Activated T-helper 2 cell treated with anti-CD3 and anti-CD28 coated beads, Interferon-gamma antibody, Interleukin-2, Interleukin-4, amounts not matched to agents 10 μg/mL and 5 μg/mL and 100 μg/mL, durations not matched to agents 14 hours and 24 hours and 36 hours (primary cell): ENCODE data around the gene ARID3A. TPM values are rescaled to one million over a fixed set of nuclear protein-coding genes. Genes with fewer than 3 reads are reported as not detected.

Experiments used
- DNase-seq: peaks from one replicate; pipeline ENCODE4 v3.0.0; 2021; ENCODE audit warnings: low spot score
- H3K27ac Mint-ChIP-seq: one replicate; pipeline ENCODE4 v1.8.0; 2021; ENCODE audit warnings: mixed read lengths
- H3K27me3 Mint-ChIP-seq: one replicate; pipeline ENCODE4 v1.8.0; 2021; ENCODE audit warnings: low read depth, mixed read lengths
- H3K36me3 Mint-ChIP-seq: one replicate; pipeline ENCODE4 v1.8.0; 2021; ENCODE audit warnings: low read depth, mixed read lengths
- H3K4me1 Mint-ChIP-seq: one replicate; pipeline ENCODE4 v1.8.0; 2021; ENCODE audit warnings: low read depth, mixed read lengths
- H3K4me3 Mint-ChIP-seq: one replicate; pipeline ENCODE4 v1.8.0; 2021; ENCODE audit warnings: low read depth, mild to moderate bottlenecking, moderate library complexity, mixed read lengths
- H3K9me3 Mint-ChIP-seq: one replicate; pipeline ENCODE4 v1.8.0; 2021; ENCODE audit warnings: mixed read lengths
- intact Hi-C: fragments of 100-400 bp; cut with micrococcal nuclease; formaldehyde crosslinking; loops from one replicate; pipeline ENCODE4 v1.15.1; 2023
- total RNA-seq: library from RNA; stranded (reverse); gene quantifications from 2 replicates; pipeline ENCODE4 v1.2.3, GENCODE V29; 2022

Gene ARID3A
- total RNA-seq, 1 donor from 2014 or later, result 42.0 TPM

DNA sequence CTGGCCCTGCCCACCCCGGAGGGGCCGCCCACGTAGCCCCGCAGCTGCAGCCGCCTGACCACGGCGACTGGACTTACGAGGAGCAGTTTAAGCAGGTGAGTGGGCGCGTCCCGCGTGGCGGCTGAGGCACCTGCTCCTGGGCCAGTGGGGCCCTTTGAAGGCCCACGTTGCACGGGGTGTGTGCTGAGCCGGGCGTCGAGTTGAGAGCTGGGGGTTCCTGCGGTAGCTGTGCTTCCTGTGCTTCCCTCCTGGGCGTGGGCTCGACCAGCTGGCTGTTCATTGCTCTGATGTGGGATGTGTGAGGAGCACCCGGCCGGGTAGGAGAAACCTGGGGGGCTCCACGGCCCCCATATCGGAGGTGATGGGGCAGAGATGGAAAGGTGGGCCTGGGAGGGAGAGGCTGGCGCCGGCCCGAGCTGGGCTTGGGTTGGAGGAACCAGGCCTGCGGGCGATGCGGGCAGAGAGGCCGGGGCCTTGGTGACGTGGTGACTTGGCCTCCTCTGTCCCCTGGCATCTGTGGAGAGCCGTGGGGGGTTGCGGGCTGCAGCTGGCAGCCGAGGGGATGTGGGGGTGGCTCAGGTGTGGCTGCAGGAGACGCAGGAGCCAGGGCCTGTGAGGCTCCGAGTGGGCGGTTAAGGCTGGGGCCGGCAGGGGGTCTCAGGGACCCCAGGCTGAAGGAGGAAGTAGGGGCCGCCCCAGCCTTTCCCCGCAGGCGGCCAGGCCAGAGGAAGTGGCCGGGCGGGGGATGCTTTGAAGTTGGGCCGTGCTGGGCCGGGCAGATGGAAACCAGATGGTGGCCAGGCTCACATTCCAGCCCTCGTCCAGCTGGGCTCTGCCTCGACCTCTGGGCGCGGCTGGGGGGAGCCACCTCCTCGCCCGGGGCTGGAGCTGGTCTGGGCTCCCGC, 7.1 kb downstream of the ARID3A start:
- Mint-ChIP-seq H3K27me3 (no peaks in the 10 kb centered on the region), H3K4me1 (peaks cover 5% of the 10 kb centered on the region), H3K9me3 (no peaks in the 10 kb centered on the region), H3K27ac (no peak overlapping the region), H3K36me3 (peaks cover 23% of the 10 kb centered on the region), H3K4me3 (peak overlapping the region; percentile 51)
- intact Hi-C loops, result no loop called here
- DNase-seq, result no peak

DNA sequence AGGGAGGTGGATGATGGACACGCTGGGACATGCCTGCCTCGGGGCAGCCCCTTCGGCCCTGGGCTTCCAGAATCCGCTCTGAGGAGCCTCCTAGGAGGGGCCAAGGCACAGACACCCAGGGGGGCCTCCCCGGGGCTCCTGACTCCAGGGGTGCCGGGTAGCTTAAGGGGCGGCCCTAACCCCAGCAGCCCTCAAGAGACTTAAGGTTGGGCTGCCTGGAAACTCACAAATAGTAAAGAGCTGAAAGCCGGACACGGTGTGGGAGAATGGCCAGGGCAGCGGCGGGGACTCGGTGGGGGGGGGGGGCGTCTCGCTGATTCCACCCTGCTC, 7.7 kb downstream of the ARID3A start:
- no peak overlapping the region for H3K27ac Mint-ChIP-seq
- no peak for DNase-seq
- no peaks in the 10 kb centered on the region for H3K27me3 Mint-ChIP-seq
- H3K4me1 Mint-ChIP-seq, result peaks cover 5% of the 10 kb centered on the region
- H3K36me3 Mint-ChIP-seq, result peaks cover 26% of the 10 kb centered on the region
- H3K9me3 Mint-ChIP-seq, result no peaks in the 10 kb centered on the region
- intact Hi-C loops, result no loop called here
- H3K4me3 Mint-ChIP-seq, result no peak overlapping the region

DNA sequence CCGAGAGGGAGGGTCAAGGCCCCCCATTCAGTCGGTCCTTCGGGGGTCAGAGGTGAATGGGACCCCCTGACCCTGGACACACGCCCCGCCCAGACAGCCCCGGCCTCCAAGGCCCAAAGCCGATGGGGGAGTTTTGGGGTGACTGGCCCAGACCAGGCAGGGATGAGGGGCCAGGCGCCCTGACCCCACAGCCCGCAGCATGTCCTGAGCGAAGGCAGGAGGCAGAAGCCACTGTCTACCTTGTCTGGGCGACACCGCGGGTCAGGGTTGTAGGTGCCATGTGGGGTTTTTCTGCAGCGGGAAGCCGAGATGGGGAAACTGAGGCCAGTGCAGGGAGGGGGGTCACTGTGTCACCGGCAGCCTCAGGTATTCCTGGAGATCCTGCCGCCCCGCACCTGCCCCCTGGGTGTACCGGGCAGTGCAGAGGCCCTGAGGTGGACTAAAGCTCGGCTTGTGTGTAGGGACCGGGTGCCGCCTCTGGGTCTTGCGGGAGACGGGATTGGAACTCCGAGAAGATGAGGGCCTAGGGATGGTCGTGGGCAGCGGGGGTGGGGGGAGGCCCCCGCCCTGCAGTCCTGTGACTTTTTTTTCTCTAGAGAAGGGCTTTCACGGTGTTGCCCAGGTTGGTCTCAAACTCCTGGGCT, 8.5 kb downstream of the ARID3A start:
- Mint-ChIP-seq H3K36me3 (peaks cover 28% of the 10 kb centered on the region), H3K4me1 (peaks cover 5% of the 10 kb centered on the region), H3K4me3 (no peak overlapping the region), H3K27me3 (no peaks in the 10 kb centered on the region), H3K9me3 (no peaks in the 10 kb centered on the region), H3K27ac (no peak overlapping the region)
- intact Hi-C loops, result no loop called here
- no peak for DNase-seq

DNA sequence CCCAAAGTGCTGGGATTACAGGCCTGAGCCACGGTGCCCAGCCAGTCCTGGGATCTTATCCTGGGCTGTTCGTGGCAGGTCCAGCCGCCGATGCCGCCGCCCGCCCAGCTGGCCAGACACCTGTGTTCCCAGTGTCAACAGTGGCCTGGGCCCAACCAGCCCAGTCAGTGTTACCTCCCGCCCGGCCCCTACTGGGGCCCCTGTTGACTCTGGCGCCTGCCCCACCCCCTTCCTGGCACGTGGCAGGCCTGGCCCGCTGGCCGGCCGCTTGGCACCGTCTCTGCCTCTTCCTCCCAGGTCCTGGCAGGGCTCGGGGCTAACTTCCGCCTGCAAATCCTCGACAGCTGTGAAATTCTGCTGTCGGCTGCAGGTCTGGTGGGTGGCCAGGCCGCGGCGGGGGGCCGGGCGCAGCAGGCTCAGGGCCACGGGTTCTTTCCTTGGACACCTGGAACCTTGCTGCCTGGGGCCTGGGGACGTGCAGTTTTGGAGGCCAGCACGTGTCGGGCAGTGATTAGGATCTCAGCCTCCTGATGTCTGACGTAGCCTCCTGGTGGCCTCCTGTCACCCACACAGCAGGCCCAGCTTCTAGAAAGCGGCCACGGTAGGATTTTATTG, 9.1 kb downstream of the ARID3A start:
- H3K36me3 Mint-ChIP-seq, result peaks cover 34% of the 10 kb centered on the region
- no peaks in the 10 kb centered on the region for H3K9me3 Mint-ChIP-seq
- H3K27me3 Mint-ChIP-seq, result no peaks in the 10 kb centered on the region
- no peak overlapping the region for H3K4me3 Mint-ChIP-seq
- no peak overlapping the region for H3K27ac Mint-ChIP-seq
- H3K4me1 Mint-ChIP-seq, result peaks cover 6% of the 10 kb centered on the region
- DNase-seq, result no peak
- intact Hi-C loops, result no loop called here

DNA sequence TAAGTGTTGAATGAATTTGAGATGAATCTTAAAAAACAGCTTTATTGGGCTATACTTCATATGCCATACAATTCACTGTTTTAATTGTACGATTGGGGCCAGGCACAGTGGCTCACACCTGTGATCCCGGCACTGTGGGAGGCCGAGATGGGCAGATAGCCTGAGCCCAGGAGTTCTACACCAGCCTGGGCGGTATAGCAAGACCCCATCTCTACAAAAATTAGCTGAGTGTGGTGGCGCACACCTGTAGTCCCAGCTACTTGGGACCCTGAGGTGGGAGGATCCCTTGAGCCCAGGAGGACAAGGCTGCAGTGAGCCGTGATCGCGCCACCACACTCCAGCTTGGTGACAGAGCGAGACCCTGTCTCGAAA, 10.3 kb downstream of the ARID3A start:
- Mint-ChIP-seq H3K4me1 (peaks cover 11% of the 10 kb centered on the region), H3K9me3 (no peaks in the 10 kb centered on the region), H3K4me3 (no peak overlapping the region), H3K36me3 (peaks cover 33% of the 10 kb centered on the region), H3K27ac (no peak overlapping the region), H3K27me3 (peaks cover 3% of the 10 kb centered on the region)
- DNase-seq, result no peak
- intact Hi-C loops, result no loop called here

DNA sequence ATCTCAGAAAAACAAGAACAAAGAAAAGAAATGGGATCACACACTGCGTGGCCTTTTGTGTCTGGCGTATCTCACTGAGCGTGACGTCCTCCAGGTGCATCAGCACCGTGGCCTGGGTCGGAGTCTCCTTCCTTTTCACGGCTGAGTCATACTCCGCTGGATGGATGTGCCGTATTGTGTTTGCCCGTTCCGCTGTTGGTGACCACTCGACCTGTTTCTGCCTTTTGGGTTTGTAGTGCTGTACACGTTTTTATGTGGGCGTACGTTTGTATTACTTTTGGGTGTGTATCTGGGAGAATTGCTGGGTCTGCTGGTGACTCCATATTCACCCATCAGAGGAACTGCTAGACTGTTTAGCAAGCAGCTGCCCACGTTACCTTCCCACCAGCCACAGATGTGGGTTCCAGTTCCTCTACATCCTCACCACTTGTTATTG, 11.4 kb downstream of the ARID3A start:
- Mint-ChIP-seq H3K27ac (no peak overlapping the region), H3K27me3 (peaks cover 3% of the 10 kb centered on the region), H3K9me3 (no peaks in the 10 kb centered on the region), H3K36me3 (peaks cover 35% of the 10 kb centered on the region), H3K4me3 (no peak overlapping the region), H3K4me1 (peaks cover 15% of the 10 kb centered on the region)
- intact Hi-C loops, result no loop called here
- no peak for DNase-seq

DNA sequence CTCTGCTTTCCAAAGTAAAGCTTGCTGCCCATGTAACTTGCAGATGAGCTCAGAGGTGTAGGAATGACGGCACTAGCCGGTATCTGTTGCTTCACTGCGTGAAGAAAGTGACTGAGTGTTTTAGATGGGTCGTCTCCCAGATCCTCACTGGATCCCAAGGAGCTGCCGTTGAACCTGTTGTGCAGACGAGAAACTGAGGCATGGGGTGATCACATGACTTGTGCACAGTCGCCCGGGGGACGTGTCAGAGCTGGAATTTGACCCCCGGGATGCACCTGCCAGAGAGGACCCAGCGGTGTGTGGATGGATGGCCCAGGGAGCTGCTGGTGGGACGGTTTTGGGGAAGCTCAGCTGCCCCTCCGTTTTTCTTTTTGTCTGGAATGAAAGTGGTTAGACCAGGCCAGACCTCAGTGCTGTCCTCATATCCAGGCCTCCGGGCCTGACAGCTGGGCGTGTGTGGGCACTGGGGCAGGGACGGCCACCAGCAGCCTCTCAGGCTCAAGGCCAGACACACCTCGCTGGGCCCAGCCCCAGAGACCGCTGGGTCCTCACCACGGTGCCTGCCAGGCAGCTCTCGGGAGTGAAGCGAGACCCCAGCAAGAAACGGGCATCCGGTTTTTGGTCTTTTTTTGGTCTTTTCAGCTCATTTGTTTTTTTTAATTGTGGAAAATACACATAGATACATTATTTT, 12.5 kb downstream of the ARID3A start:
- DNase-seq, result no peak
- H3K27me3 Mint-ChIP-seq, result peaks cover 3% of the 10 kb centered on the region
- intact Hi-C loops, result no loop called here
- H3K4me3 Mint-ChIP-seq, result no peak overlapping the region
- no peak overlapping the region for H3K27ac Mint-ChIP-seq
- no peaks in the 10 kb centered on the region for H3K9me3 Mint-ChIP-seq
- H3K4me1 Mint-ChIP-seq, result peaks cover 12% of the 10 kb centered on the region
- peaks cover 36% of the 10 kb centered on the region for H3K36me3 Mint-ChIP-seq

DNA sequence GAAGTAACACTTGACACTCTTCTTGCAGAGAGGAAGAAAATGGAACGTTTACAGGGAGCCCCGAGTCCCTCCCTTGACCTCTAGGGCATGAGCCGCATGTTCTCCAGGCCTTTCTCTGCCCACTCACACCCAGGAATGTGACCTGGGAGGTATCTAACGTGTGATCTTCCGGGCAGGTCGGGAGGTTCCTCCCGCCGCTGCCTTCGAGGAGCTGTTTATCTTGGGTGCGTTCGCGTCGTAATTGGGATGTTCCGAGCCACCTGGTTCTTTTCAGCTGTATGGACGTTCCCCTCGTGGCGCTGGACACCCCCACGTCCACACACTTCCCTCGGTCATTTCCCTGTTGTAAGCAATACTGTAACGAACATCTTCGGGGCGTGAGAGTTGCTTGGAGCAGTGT, 13.6 kb downstream of the ARID3A start:
- Mint-ChIP-seq H3K27me3 (peaks cover 3% of the 10 kb centered on the region), H3K4me3 (no peak overlapping the region), H3K4me1 (peaks cover 12% of the 10 kb centered on the region), H3K9me3 (no peaks in the 10 kb centered on the region), H3K27ac (no peak overlapping the region), H3K36me3 (peaks cover 36% of the 10 kb centered on the region)
- intact Hi-C loops, result no loop called here
- DNase-seq, result no peak

DNA sequence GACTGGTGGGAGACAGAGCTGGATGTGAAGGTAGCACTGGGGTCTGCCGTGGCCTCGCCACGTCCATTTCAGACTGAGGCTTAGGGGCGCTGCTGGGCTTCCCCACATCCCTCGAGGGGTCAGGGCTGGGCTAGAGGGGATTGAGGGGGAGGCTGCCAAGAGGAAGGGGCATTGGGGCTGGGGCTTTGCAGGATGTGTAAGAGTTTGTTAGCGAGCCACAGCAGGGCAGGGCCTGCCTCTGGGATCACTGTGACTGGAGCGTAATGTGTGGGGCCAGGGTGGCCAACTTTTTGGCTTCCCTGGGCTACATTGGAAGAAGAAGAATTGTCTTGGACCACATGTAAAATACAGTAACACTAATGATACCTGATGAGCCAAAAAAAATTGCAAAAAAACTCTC, 14.1 kb downstream of the ARID3A start:
- Mint-ChIP-seq H3K9me3 (no peaks in the 10 kb centered on the region), H3K4me1 (peaks cover 12% of the 10 kb centered on the region), H3K27ac (no peak overlapping the region), H3K36me3 (peaks cover 36% of the 10 kb centered on the region), H3K27me3 (peaks cover 3% of the 10 kb centered on the region), H3K4me3 (peak overlapping the region; percentile 69)
- DNase-seq, result no peak
- intact Hi-C loops, result no loop called here

DNA sequence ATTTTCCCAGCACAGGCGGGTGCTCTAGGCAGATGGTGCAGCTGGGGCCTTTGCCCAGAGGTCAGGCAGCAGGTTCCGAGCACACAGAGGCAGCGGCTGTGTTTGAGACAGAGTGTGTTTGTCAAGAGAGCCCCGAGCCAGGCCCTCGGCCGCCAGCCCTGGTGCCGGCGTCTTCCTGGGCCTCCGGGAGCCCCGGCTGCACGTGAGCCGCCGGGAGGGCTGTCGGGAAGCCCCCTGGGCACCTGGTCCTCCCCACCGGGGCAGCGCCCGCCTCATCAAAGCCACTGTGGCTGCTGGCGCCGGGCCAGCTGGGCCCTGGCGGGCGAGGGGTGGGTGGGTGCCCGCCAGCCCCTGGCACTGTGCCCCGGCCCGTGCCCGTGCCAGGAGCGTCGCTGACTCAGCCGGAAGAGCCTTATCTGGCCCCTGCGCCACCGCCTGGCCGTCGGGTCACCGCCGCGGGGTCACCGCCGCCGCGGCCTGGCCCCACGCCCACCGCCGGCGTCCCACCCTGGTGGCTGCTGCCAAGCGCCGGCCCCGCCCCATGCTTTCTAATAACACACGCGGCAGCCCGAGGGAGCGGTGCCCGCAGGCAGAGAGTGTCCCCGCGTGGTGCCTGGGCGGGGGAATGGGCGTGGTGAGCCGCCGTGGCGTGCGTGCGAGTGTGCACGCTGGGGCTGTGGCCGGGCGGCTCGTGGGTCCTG, 14.9 kb downstream of the ARID3A start:
- Mint-ChIP-seq H3K27ac (no peak overlapping the region), H3K4me1 (peaks cover 12% of the 10 kb centered on the region), H3K27me3 (peaks cover 3% of the 10 kb centered on the region), H3K9me3 (no peaks in the 10 kb centered on the region), H3K4me3 (peak overlapping the region; percentile 69), H3K36me3 (peaks cover 33% of the 10 kb centered on the region)
- no peak for DNase-seq
- intact Hi-C loops, result no loop called here

DNA sequence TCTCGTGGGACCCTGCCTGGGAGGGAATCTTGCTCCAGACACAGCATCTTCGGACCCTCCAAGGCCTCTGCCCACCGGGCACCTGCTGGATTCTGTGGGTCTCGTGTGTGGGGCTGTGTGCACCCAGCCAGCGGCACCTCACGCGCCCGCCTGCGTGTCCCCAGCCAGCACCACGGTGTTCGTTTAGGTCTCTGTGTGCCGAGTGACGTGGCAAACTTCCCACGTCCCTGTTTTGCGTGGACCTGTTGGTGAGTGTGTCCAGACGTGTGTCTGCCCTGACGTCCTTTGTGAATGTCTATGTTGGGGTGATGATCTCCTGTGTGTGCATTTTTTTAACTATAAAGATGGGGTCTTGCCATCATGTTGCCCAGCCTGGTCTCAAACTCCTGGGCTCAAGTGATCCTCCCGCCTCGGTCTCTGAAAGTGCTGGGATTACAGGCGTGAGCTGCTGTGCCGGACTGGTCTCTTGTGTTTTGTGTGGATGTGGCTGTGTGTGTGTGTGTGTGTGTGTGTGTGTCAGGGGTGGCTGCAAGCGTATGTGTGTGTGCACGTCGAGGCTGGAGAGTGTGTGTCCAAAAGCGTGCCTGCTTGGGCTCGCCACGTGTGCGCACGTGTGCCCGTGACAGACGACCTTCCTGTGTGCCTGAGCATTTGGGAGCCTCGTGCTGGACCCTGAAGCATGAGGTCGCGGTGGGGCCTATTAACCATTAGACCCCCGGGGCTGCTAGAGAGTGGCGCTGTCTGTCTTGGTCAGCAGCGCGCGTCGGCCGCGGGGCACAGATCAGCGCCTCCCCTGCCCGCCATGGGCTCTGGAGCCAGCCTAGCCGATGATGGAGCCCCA, 15.7 kb downstream of the ARID3A start:
- H3K9me3 Mint-ChIP-seq, result no peaks in the 10 kb centered on the region
- no peak for DNase-seq
- intact Hi-C loops, result no loop called here
- peaks cover 28% of the 10 kb centered on the region for H3K36me3 Mint-ChIP-seq
- H3K4me3 Mint-ChIP-seq, result peak overlapping the region; percentile 62
- H3K27me3 Mint-ChIP-seq, result peaks cover 3% of the 10 kb centered on the region
- H3K27ac Mint-ChIP-seq, result no peak overlapping the region
- H3K4me1 Mint-ChIP-seq, result peaks cover 12% of the 10 kb centered on the region
